B cell (primary cell): ENCODE data around the gene CALM3. TPM values are rescaled to one million over a fixed set of nuclear protein-coding genes. Genes with fewer than 3 reads are reported as not detected.

Experiments used
- ATAC-seq: fragments of 200-7000 bp; cut with Tn5 transposase; one replicate; pipeline ENCODE4 v1.10.0; 2021; ENCODE audit warnings: low read depth, mild to moderate bottlenecking, moderate number of reproducible peaks, moderate library complexity
- CTCF ChIA-PET: fragments of 350-600 bp; sonication (Branson Sonifier 250); formaldehyde crosslinking; loops from one replicate; lab custom pipeline; 2021; ENCODE audit warnings: antibody characterized with exemption, inconsistent platforms; lab: Charles Lee
- POLR2A ChIA-PET: fragments of 350-600 bp; sonication (Branson Sonifier 250); formaldehyde crosslinking; loops from one replicate; lab custom pipeline; 2021; ENCODE audit warnings: antibody characterized with exemption; lab: Charles Lee
- DNase-seq: peaks from one replicate; pipeline ENCODE4 v3.0.0; 2013
- H2AFZ ChIP-seq: 2 replicates; pipeline ENCODE4 v1.6.1; 2012; ENCODE audit warnings: mild to moderate bottlenecking, low read depth, low read length; ENCODE audit not compliant: insufficient read depth, poor library complexity, severe bottlenecking
- H3K27ac ChIP-seq, 2 donors: 1 replicate in 1 of 2; 2 replicates in 1 of 2; pipeline ENCODE4 v1.5.1; 2012 to 2013; ENCODE audit warnings: low read length in 2 of 2, mild to moderate bottlenecking in 2 of 2, moderate library complexity in 1 of 2
- H3K27me3 ChIP-seq, 4 experiments: fragments of 200-600 bp in 1 of 4; sonication (generic) in 1 of 4; replicated peaks in 1 of 4; 1 replicate in 2 of 4; 2 replicates in 2 of 4; pipeline versions ENCODE4 v1.6.1 to v1.7.0; 2013 to 2016; ENCODE audit warnings: low read length in 3 of 4, mild to moderate bottlenecking in 2 of 4, mixed read lengths in 1 of 4, moderate library complexity in 1 of 4; ENCODE audit not compliant: insufficient read depth in 4 of 4, control insufficient read depth in 3 of 4; ENCODE audit errors: control extremely low read depth in 1 of 4
- H3K36me3 ChIP-seq, 2 experiments: replicated peaks in 1 of 2; 1 replicate in 1 of 2; 2 replicates in 1 of 2; pipeline versions ENCODE4 v1.6.1 to v1.7.1; 2013; ENCODE audit warnings: low read length in 1 of 2; ENCODE audit not compliant: insufficient read depth in 2 of 2, control insufficient read depth in 1 of 2; ENCODE audit errors: control extremely low read depth in 1 of 2, extremely low read depth in 1 of 2
- H3K4me1 ChIP-seq, 2 donors: fragments of 200-600 bp in 1 of 2; sonication (generic) in 1 of 2; 1 replicate in 1 of 2; 2 replicates in 1 of 2; pipeline versions ENCODE4 v1.5.1 to v1.6.1; 2013 to 2017; ENCODE audit warnings: low read length in 2 of 2; ENCODE audit not compliant: control insufficient read depth in 2 of 2, insufficient read depth in 2 of 2
- H3K4me2 ChIP-seq: replicated peaks from 2 replicates; pipeline ENCODE3; 2012; ENCODE audit warnings: mild to moderate bottlenecking, low read depth, low read length; ENCODE audit not compliant: poor library complexity, severe bottlenecking
- H3K4me3 ChIP-seq, 5 experiments: fragments of 200-600 bp in 1 of 5; sonication (generic) in 1 of 5; 1 replicate in 3 of 5; 2 replicates in 2 of 5; pipeline versions ENCODE4 v1.5.1 to v1.7.0; 2011 to 2016; ENCODE audit warnings: low read length in 4 of 5, mild to moderate bottlenecking in 4 of 5, low read depth in 2 of 5, control low read depth in 1 of 5, moderate library complexity in 1 of 5; ENCODE audit not compliant: insufficient read depth in 1 of 5; ENCODE audit errors: control extremely low read depth in 1 of 5, extremely low read depth in 1 of 5
- H3K79me2 ChIP-seq: fragments of 200-600 bp; sonication (generic); one replicate; pipeline ENCODE4 v1.6.0; 2016; ENCODE audit warnings: low read length; ENCODE audit not compliant: control insufficient read depth, insufficient read depth
- H3K9ac ChIP-seq: fragments of 200-600 bp; sonication (generic); 2 replicates; pipeline ENCODE4 v1.6.1; 2017; ENCODE audit warnings: mild to moderate bottlenecking, low read length, moderate library complexity
- H3K9me3 ChIP-seq, 3 donors: one replicate each; pipeline versions ENCODE4 v1.6.1 to v1.7.1; 2013; ENCODE audit warnings: low read length in 2 of 3; ENCODE audit not compliant: control insufficient read depth in 2 of 3, insufficient read depth in 1 of 3; ENCODE audit errors: control extremely low read depth in 1 of 3
- H4K20me1 ChIP-seq: 2 replicates; pipeline ENCODE4 v1.6.0; 2012; ENCODE audit warnings: mild to moderate bottlenecking, low read length; ENCODE audit not compliant: insufficient read depth, control insufficient read depth, poor library complexity, severe bottlenecking
- H3K27ac Mint-ChIP-seq: one replicate; pipeline ENCODE4 v1.8.0; 2021; ENCODE audit warnings: mixed read lengths
- H3K27me3 Mint-ChIP-seq: one replicate; pipeline ENCODE4 v1.8.0; 2021; ENCODE audit warnings: mixed read lengths
- H3K4me1 Mint-ChIP-seq: one replicate; pipeline ENCODE4 v1.8.0; 2021; ENCODE audit warnings: mixed read lengths
- H3K4me3 Mint-ChIP-seq: one replicate; pipeline ENCODE4 v1.8.0; 2021; ENCODE audit warnings: mixed read lengths
- H3K9me3 Mint-ChIP-seq: one replicate; pipeline ENCODE4 v1.8.0; 2022; ENCODE audit warnings: mixed read lengths; ENCODE audit not compliant: insufficient read depth
- EZH2 ChIP-seq: IDR thresholded peaks from 2 replicates; pipeline ENCODE4 v1.6.1; 2012; ENCODE audit warnings: borderline replicate concordance, low read depth, mild to moderate bottlenecking, moderate library complexity, low read length; ENCODE audit not compliant: insufficient read depth, poor library complexity, severe bottlenecking
- WGBS: methylation state at CpG from one replicate; pipeline ENCODE4 v1.1.5; 2013; ENCODE audit warnings: missing lambda C conversion rate; ENCODE audit not compliant: insufficient coverage; 5-methylcytosine and 5-hydroxymethylcytosine counted together
- intact Hi-C: fragments of 100-400 bp; cut with micrococcal nuclease; formaldehyde crosslinking; loops from one replicate; pipeline ENCODE4 v1.10.0; 2022
- polyA plus RNA-seq: library from polyadenylated mRNA; depleted of rRNA; stranded (reverse); fragments of >200 nt; gene quantifications from 2 replicates; pipeline ENCODE4 v1.2.3, GENCODE V29; 2012
- total RNA-seq, 2 donors: library from RNA; stranded (reverse); fragments of 120-200 nt in 1 of 2; gene quantifications; 1 replicate in 1 of 2; 2 replicates in 1 of 2; pipeline versions ENCODE4 v1.2.3 to v1.2.4, GENCODE V29; 2013 to 2022
- TF ChIP-seq, protein P1 (sequence below): fragments of 200-600 bp; IDR thresholded peaks from one replicate; pipeline ENCODE4 v1.8.0; 2022; ENCODE audit warnings: antibody characterized with exemption, mild to moderate bottlenecking

CALM3 gene
- total and polyA plus RNA-seq, 2 donors (not counting 1 experiment from before 2014, with no cell fraction given) = 99.0 to 99.3 TPM

DNA sequence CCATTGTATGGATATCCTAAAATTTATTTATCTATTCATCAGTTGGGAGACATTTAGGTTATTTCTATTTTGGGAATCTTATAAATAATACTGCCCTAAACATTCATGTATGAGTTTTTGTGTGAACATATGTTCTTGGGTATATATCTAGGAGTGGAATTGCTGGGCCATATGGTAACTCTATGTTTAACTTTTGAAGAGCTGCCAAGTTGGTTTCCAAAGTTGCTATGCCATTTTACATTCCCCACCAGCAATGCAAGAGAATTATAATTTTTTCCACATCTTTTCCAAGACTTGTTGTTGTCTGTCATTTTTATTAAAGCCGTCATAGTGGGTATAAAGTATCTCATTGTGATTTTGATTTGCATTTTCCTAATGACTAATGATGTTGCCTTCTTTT lies 48.2 kb upstream of the CALM3 start:
- WGBS = no CpG with 5 or more reads among the region's 1 CpG
- no peaks in the 10 kb centered on the region for H3K36me3 ChIP-seq
- H3K4me3 ChIP-seq = no peak overlapping the region
- H4K20me1 ChIP-seq = no peaks in the 10 kb centered on the region
- DNase-seq = no peak
- ChIA-PET CTCF (interaction anchor here (3.3 to 5.0 kb wide), 2 partner anchors 10 to 15 kb away, joined by 17 to 25 read pairs; no protein-coding TSS in a partner anchor), POLR2A (no interaction called here)
- Mint-ChIP-seq H3K27ac (no peak overlapping the region), H3K9me3 (peaks cover 10% of the 10 kb centered on the region), H3K4me1 (no peaks in the 10 kb centered on the region), H3K27me3 (peaks cover 32% of the 10 kb centered on the region), H3K4me3 (no peak overlapping the region)
- H2AFZ ChIP-seq = no peak overlapping the region
- ATAC-seq = no peak
- H3K79me2 ChIP-seq = no peaks in the 10 kb centered on the region
- no peaks in the 10 kb centered on the region for H3K4me1 ChIP-seq
- no peak overlapping the region for H3K9ac ChIP-seq
- H3K27me3 ChIP-seq = peaks cover 0 to 12% (median 0%) of the 10 kb centered on the region in 4 experiments
- H3K4me2 ChIP-seq = no peak overlapping the region
- no peak overlapping the region for H3K27ac ChIP-seq
- peaks cover 4 to 15% (median 12%) of the 10 kb centered on the region in 3 donors for H3K9me3 ChIP-seq
- intact Hi-C loops = no loop called here
- TF ChIP-seq EZH2 = no peak
- TF ChIP-seq, protein P1, sequence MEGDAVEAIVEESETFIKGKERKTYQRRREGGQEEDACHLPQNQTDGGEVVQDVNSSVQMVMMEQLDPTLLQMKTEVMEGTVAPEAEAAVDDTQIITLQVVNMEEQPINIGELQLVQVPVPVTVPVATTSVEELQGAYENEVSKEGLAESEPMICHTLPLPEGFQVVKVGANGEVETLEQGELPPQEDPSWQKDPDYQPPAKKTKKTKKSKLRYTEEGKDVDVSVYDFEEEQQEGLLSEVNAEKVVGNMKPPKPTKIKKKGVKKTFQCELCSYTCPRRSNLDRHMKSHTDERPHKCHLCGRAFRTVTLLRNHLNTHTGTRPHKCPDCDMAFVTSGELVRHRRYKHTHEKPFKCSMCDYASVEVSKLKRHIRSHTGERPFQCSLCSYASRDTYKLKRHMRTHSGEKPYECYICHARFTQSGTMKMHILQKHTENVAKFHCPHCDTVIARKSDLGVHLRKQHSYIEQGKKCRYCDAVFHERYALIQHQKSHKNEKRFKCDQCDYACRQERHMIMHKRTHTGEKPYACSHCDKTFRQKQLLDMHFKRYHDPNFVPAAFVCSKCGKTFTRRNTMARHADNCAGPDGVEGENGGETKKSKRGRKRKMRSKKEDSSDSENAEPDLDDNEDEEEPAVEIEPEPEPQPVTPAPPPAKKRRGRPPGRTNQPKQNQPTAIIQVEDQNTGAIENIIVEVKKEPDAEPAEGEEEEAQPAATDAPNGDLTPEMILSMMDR = no peak

DNA sequence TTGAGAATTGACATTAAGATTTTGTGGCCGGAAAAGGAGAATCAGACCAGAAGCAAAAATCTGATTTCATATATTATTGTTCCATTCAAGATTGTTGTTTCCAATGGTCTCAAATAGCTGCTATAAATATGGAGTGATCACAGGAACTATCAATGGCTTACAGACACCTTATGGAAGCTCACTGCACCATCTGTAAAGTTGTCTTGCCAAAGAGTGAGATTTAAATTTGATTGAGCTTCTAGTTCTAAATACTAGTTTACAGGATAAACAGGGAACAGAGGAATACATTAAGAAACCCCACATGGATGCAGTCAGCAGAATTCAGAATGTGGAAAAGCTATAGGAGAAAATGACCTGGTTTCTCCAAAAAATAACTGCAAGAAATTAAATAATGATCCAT lies 47.0 kb upstream of the CALM3 start:
- H3K36me3 ChIP-seq = no peaks in the 10 kb centered on the region
- peaks cover 4 to 15% (median 13%) of the 10 kb centered on the region in 3 donors for H3K9me3 ChIP-seq
- H3K4me1 ChIP-seq = no peaks in the 10 kb centered on the region
- intact Hi-C loops = no loop called here
- WGBS = no CpG with 5 or more reads among the region's 1 CpG
- H4K20me1 ChIP-seq = no peaks in the 10 kb centered on the region
- ATAC-seq = no peak
- Mint-ChIP-seq H3K27me3 (peaks cover 32% of the 10 kb centered on the region), H3K27ac (no peak overlapping the region), H3K4me1 (no peaks in the 10 kb centered on the region), H3K9me3 (peaks cover 10% of the 10 kb centered on the region), H3K4me3 (no peak overlapping the region)
- TF ChIP-seq EZH2 = no peak
- no peak for DNase-seq
- H3K27me3 ChIP-seq = peaks cover 0 to 15% (median 0%) of the 10 kb centered on the region in 4 experiments
- CTCF ChIA-PET = interaction anchor here (1.0 to 3.3 kb wide), 2 partner anchors 11 to 17 kb away, joined by 6 to 17 read pairs; no protein-coding TSS in a partner anchor
- no peak overlapping the region for H3K9ac ChIP-seq
- no peak overlapping the region for H2AFZ ChIP-seq
- H3K79me2 ChIP-seq = no peaks in the 10 kb centered on the region
- H3K27ac ChIP-seq = no peak overlapping the region
- no peak overlapping the region for H3K4me2 ChIP-seq
- POLR2A ChIA-PET = no interaction called here
- H3K4me3 ChIP-seq = no peak overlapping the region
